ENCODE data around the gene ERFL. TPM values are rescaled to one million over a fixed set of nuclear protein-coding genes. Genes with fewer than 3 reads are reported as not detected.
A peak's percentile ranks its signal among the peaks of the same experiment; 100 is the strongest.

The ERFL gene
- total RNA-seq, 2 donors from 2014 or later, result not detected

DNA sequence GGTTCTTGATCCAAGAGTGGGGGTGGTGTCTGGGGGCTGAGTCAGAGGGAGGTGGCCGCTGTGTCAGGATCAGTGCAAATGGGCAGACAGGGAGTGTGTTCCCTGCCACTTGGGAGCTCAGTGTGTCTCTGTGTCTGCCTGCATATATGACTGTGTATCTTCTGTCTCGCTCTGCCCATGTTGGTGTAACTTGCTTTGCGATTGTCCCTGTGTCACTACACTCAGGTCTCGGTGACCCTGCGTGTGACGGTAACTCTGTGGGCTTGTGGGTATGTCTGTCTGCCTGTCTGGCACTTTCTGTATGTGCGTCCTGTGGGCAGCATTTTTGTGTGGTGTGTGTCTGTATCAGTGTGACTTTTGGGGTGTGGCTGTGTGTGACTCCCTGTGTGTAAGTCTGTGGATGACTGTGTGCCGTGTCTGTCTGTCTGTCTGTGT, 8.2 kb upstream of the ERFL start:
- 69 to 76% methylated on average over 4 to 8 of the region's 8 CpGs for WGBS, 2 donors
- no peak for DNase-seq
- TF ChIP-seq, protein P1, sequence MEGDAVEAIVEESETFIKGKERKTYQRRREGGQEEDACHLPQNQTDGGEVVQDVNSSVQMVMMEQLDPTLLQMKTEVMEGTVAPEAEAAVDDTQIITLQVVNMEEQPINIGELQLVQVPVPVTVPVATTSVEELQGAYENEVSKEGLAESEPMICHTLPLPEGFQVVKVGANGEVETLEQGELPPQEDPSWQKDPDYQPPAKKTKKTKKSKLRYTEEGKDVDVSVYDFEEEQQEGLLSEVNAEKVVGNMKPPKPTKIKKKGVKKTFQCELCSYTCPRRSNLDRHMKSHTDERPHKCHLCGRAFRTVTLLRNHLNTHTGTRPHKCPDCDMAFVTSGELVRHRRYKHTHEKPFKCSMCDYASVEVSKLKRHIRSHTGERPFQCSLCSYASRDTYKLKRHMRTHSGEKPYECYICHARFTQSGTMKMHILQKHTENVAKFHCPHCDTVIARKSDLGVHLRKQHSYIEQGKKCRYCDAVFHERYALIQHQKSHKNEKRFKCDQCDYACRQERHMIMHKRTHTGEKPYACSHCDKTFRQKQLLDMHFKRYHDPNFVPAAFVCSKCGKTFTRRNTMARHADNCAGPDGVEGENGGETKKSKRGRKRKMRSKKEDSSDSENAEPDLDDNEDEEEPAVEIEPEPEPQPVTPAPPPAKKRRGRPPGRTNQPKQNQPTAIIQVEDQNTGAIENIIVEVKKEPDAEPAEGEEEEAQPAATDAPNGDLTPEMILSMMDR (IDR thresholded peaks at IDR 0.05), result no peak
- TF ChIP-seq POLR2A (IDR thresholded peaks at IDR 0.05), result no peak
- Histone ChIP-seq H3K27me3 (peaks cover 0 to 14% of the 10 kb centered on the region in 2 donors), H3K36me3 (replicated peaks in 1 of 2; ENCODE audit: insufficient read depth in 1 of 2, low read depth in 2 of 2) (no peaks in the 10 kb centered on the region), H3K4me1 (peaks cover 22% of the 10 kb centered on the region), H3K9me3 (no peaks in the 10 kb centered on the region), H3K4me3 (no peak overlapping the region), H3K27ac (no peak overlapping the region)
- no peak for ATAC-seq
- intact Hi-C loops (cut with DNase I), result loop anchor here (5.0 kb wide), 1 partner anchor 59 kb away; the partner anchor contains the start of gene CD79A

- Histone ChIP-seq H3K27ac (no peak overlapping the region), H3K36me3 (replicated peaks in 1 of 2; ENCODE audit: insufficient read depth in 1 of 2, low read depth in 2 of 2) (no peaks in the 10 kb centered on the region), H3K4me1 (peaks cover 18% of the 10 kb centered on the region), H3K9me3 (no peaks in the 10 kb centered on the region), H3K4me3 (no peak overlapping the region), H3K27me3 (peaks cover 0 to 10% of the 10 kb centered on the region in 2 donors)
- DNase-seq (no peak), ATAC-seq (no peak)
- TF ChIP-seq, protein P1 (IDR thresholded peaks at IDR 0.05), result no peak
- TF ChIP-seq POLR2A (IDR thresholded peaks at IDR 0.05), result no peak
- 31 to 44% methylated on average over 4 to 25 of the region's 26 CpGs for WGBS, 2 donors
- intact Hi-C loops (cut with DNase I), result loop anchor here (5.0 kb wide), 1 partner anchor 59 kb away; the partner anchor contains the start of gene CD79A
Measured at GRCh38 chr19:41935760-41936415, 7.6 kb upstream of the ERFL start.

- Histone ChIP-seq H3K4me3 (no peak overlapping the region), H3K27me3 (peaks cover 0 to 4% of the 10 kb centered on the region in 2 donors), H3K27ac (no peak overlapping the region), H3K9me3 (no peaks in the 10 kb centered on the region), H3K4me1 (peaks cover 10% of the 10 kb centered on the region), H3K36me3 (replicated peaks in 1 of 2; ENCODE audit: insufficient read depth in 1 of 2, low read depth in 2 of 2) (no peaks in the 10 kb centered on the region)
- no peak for TF ChIP-seq POLR2A (IDR thresholded peaks at IDR 0.05)
- TF ChIP-seq, protein P1 (IDR thresholded peaks at IDR 0.05), result peak; percentile 67 to 87 (median 79)
- intact Hi-C loops (cut with DNase I), result loop anchor here (5.0 kb wide), 1 partner anchor 58 kb away; the partner anchor contains the start of gene CD79A
- WGBS, 2 donors, result 10 to 12% methylated on average over 7 of the region's 7 CpGs
- peak; percentile 77 for ATAC-seq
- DNase-seq, result peak; percentile 66 to 71 (median 68)
Measured at GRCh38 chr19:41934849-41935374, 6.7 kb upstream of the ERFL start.

DNA sequence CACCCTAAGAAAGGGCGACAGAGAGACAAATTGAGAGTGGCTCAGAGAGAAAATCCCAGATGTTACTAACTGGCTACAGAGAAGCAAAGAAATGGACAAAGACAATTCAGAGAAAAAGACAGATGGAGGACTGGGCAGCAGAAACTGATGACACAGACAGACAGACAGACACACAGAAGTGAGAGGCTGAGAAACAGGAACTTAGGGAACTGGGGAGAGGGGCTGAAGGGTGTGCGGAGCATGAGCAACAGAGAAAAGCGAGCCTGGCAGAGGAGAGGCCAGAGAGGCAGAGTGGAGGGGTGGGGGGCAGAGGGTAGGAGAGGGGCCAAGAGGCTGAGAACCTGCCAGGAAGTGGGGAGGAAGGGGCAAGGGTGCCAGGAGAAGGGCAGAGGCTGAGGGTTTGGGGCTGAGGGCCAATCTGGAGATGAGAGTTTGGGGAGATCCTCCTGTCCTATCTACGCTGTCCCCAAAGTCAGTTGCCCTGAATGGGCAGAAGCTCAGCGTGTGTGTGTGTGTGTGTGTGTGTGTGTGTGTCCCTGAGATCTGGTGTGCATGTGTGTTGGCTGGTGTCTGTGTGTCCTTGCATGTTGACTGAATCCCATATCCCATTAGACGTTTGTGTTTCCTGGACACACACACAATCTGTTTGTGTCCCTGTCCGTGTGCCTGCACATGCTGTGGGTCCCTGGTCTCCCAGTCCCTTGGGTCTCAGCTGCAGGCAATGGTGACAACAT, 5.6 kb upstream of the ERFL start:
- TF ChIP-seq, protein P1 (IDR thresholded peaks at IDR 0.05), result no peak
- no peak for TF ChIP-seq POLR2A (IDR thresholded peaks at IDR 0.05)
- no peaks in the 10 kb centered on the region for H3K36me3 ChIP-seq (replicated peaks in 1 of 2; ENCODE audit: insufficient read depth in 1 of 2, low read depth in 2 of 2)
- no peaks in the 10 kb centered on the region for H3K9me3 ChIP-seq
- 73 to 75% methylated on average over 5 to 7 of the region's 7 CpGs for WGBS, 2 donors
- peaks cover 0 to 4% of the 10 kb centered on the region in 2 donors for H3K27me3 ChIP-seq
- ATAC-seq (no peak), DNase-seq (no peak)
- peaks cover 14% of the 10 kb centered on the region for H3K4me1 ChIP-seq
- intact Hi-C loops (cut with DNase I), result no loop called here
- no peak overlapping the region for H3K27ac ChIP-seq
- no peak overlapping the region for H3K4me3 ChIP-seq
